Fibroblast of mammary gland (primary cell): ENCODE results near the gene ADK.

Source experiments
- DNase-seq: peaks from one replicate; pipeline ENCODE4 v3.0.0-alpha.2; 2010; ENCODE audit warnings: low read depth
- H3K4me3 ChIP-seq: 2 replicates; pipeline ENCODE4 v1.5.1; 2011; ENCODE audit warnings: low read depth, mild to moderate bottlenecking, low read length, moderate library complexity; ENCODE audit not compliant: control insufficient read depth
- CTCF ChIP-seq: conservative IDR thresholded peaks from 2 replicates; pipeline ENCODE4 v1.5.1; 2011; ENCODE audit warnings: low read depth, low read length, inconsistent platforms; ENCODE audit not compliant: control insufficient read depth, insufficient read depth

ADK gene

GRCh38 chr10:74644738-74645137, 493.7 kb downstream of the ADK start:
- TF ChIP-seq CTCF: no peak
- DNase-seq: no peak
- H3K4me3 ChIP-seq: no peak overlapping the region

- DNase-seq: no peak
- H3K4me3 ChIP-seq: no peak overlapping the region
- no peak for TF ChIP-seq CTCF
Observed at GRCh38 chr10:74645692-74646091, 494.7 kb downstream of the ADK start.

- TF ChIP-seq CTCF: no peak
- no peak overlapping the region for H3K4me3 ChIP-seq
- DNase-seq: no peak
Observed at GRCh38 chr10:74650613-74651012, 499.6 kb downstream of the ADK start.

- TF ChIP-seq CTCF: no peak
- H3K4me3 ChIP-seq: no peak overlapping the region
- DNase-seq: no peak
Observed at GRCh38 chr10:74651565-74651964, 500.5 kb downstream of the ADK start.

- H3K4me3 ChIP-seq: no peak overlapping the region
- DNase-seq: no peak
- no peak for TF ChIP-seq CTCF
Observed at GRCh38 chr10:74652664-74653063, 501.6 kb downstream of the ADK start.

- H3K4me3 ChIP-seq: no peak overlapping the region
- TF ChIP-seq CTCF: no peak
- no peak for DNase-seq
Observed at GRCh38 chr10:74658511-74658910, 507.5 kb downstream of the ADK start.

- TF ChIP-seq CTCF: no peak
- no peak overlapping the region for H3K4me3 ChIP-seq
- no peak for DNase-seq
Observed at GRCh38 chr10:74662635-74663034, 511.6 kb downstream of the ADK start.
